ENCODE measurements around the gene USP22.
"Not testable (repeated sequence)": the region's sequence is repeated elsewhere in the genome, so short reads cannot be mapped to it uniquely, and the experiment has no call there.

USP22 gene

DNA sequence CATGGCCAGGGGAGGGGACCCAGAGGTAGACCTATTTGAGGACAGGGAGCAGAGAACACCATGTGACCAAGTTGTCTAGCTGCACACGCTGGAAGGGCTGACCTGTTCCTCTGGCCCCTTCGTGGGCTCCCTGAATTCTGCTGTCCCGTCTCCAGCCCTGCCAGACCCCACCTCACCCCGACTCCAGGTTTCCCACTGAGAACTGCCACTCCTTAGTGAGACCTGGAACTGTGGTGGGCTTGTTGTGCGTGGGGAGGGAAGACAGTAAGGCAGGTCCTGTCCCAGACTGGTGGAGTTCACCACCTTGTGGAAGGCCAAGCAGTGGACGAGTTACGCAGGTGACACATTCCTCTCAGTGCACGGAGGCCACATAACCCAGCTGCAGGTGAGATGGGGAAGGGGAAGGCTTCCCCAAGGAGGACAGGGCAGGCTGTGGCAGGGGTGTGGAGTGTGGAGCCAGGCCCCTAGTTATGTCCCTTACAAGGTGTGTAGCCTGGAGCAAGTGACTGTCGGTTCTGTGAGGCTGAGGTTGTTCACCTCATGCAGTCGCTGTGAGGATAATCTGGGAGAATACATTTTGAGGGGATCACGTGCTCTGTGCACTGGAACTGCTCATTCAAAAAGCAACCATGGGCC, 54.7 kb downstream of the USP22 start:
- DNase-seq (ENCODE audit: low read depth in 2 of 2): no peak

DNA sequence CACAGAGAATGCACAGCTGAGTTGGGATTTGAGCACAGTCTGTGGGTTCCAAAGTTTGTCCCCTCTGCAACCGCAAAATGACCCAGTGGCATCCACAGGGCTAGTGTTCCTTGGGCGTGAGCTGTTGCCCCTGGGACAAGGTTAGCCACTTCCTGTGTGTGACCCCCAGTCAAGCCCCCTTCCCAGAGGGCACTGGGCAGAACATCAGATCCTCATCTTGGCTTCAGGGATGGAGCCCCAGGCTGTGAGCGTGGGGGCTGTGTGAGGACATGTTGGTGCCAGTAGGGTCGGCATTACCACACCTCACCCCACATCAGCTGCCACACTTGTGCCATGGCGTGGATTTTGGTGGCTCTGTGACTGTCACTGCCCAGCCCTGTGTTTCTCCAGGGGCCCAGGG, 55.3 kb downstream of the USP22 start:
- DNase-seq (ENCODE audit: low read depth in 2 of 2): no peak

DNA sequence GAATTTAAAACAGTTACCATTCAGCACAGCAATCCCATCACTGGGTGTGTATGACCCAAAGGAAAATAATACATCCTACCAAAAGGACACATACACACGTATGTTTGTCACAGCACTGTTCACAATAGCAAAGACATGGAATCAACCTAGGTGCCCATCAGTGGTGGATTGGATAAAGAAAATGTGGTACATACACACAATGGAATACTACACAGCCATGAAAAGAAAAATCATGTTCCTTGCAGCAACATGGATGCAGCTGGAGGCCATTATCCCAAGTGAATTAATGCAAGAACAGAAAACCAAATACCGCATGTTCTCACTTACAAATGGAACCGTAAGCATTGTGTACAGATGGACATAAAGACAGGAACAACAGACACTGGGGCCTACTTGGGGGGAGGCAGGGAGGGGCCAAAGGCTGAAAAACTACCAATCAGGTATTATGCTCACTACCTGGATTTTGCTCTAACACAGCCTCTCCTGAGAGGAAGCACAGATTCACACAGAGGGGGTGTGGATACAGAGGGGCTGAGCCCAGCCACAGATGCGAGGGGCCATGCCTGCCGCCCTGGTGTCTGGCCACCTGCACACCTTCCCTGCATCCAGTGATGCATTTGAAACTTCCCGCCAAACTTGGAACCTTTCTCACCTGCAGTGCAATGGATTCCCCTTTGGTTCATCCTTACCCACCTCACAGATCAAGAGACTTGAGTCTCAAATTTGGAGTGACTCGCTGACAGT, 55.9 kb downstream of the USP22 start:
- DNase-seq (ENCODE audit: low read depth in 2 of 2): no peak

DNA sequence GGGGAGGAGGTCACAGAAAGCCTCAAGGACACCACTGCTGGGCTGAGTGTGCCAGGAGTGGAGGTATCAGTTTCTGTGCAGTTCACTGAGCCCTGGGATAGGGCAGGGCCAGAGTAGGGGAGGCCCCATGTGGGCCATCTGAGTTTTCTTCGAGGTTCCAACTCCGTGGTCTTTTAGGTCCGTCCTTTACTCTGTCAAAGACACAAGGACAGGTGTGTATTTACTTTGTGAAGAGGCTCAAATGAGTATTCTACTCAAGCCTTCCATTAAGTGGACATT, 59.5 kb downstream of the USP22 start:
- no peak for DNase-seq (ENCODE audit: low read depth in 2 of 2)

DNA sequence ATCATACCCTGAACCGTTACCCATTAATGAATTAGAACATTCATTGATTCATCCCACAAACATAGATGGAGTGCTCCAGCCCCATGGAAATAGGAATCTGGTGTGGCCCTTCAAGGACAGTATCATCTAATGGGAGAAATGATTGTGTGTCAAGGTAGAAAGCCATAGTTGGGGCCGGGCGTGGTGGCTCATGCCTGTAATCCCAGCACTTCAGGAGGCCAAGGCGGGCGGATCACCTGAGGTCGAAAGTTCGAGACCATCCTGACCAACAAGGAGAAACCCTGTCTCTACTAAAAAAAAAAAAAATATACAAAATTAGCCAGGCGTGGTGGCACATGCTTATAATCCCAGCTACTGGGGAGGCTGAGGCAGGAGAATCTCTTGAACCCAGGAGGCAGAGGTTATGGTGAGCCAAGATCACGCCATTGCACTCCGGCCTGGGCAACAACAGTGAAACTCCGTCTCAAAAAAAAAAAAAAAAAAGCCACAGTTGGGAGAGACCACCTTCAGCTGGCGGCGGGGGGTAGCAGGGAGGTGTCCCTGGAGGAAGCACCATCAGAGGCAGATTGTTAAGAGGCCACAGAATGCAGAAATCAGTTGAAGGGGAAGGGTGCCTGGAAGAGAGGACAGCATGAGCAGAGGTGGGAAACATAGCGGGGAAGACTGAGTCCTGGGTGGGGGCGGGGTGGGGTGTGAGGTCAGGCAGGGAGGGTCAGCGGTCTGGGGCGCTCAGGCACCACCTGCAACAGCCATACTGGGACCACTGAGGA, 60.0 kb downstream of the USP22 start:
- no peak for DNase-seq (ENCODE audit: low read depth in 2 of 2)

DNA sequence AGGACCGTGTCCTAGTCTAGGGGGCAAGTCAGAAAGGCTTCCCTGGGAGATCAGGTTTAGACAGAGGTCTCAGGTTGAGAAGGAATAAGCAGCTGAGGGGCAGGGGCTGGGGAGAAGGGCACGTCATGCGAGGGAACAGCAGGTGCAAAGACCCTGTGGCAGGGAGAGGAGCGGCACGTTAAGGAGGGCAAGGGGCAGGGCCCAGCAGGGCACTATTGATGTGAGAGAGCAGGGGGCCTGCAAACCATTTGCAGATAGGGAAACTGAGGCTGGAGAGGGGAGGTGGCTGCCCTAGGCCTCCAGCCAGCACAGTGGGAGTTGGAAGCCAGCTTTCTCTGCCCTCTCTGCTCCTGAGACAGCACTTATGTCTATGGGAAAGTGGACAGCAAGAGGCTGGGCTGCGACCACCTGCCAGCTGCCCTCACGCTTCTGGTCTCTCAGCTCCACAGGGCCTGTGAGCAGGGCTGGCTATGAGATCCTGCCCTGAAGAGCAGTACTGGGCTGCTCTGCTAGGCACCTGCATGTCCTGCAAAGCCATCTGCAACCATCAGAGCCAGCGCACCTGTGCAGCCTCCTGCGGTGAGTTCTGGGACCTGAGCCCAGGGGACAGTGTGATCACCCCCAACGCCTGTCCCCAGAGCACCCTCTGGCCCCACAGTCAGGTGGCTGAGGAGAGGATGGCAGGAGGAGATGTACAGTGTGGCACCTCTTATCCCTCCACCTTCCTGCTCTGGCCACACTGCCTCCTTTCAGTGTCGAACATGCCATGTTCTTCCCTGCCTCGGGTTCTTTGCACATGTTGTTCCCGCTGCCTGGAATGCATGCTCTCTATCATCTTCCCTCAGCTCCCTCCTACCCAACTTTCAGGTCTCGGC, 61.5 kb downstream of the USP22 start:
- DNase-seq (ENCODE audit: low read depth in 2 of 2): no peak

DNA sequence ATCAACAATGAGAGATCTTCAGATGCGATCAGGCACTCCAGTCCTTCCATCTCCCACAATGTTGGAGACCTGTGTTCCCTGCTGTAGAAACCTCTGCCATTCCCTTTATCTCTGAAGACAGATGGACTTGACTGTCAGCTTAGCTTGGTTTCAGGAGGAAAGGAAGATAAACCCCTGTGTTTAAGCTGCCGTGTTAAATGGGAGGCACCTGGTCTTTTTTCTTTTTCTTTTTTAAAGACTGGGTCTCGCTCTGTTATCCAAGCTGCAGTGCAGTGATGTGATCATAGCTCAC, 63.1 kb downstream of the USP22 start:
- DNase-seq (ENCODE audit: low read depth in 2 of 2): no peak

DNA sequence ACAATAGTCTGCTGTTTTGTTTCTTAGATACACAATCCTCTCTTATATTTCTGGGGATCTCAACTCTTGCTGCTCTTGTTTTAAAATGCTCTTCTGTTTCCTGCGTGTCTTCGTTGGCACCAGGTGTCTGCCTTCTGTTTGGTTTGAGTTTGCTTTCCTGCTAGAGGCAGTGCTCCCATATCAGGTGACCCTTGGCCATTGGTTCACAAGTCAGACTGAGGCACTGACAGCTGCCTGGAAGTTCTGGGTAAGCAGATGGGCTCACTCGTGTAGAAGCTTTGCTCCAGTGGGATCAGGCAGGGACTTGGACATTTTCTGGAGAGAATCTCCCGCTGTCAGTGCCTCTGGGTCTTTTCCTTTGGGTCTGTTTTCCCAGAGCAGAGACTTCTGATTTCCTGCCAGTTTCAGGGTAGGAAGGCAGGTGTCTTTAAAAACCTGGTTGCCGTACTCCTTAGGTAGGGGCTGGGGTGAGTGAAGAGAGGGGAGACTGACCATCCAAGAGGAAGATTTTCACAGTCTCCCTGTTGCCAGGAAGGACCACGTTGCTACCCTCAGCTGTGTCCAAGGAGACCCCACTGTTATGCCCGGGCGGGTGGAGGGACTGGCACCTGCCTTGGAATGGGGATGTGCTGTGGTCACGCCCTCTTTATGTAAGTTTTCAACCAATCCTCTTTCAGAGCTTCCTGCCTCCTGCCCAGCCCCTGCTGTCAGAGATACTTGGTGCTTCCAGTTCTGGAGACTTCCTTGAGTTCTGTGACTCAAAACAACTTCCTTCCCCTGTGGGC, 63.6 kb downstream of the USP22 start:
- not testable (repeated sequence) for DNase-seq (ENCODE audit: low read depth in 2 of 2)

DNA sequence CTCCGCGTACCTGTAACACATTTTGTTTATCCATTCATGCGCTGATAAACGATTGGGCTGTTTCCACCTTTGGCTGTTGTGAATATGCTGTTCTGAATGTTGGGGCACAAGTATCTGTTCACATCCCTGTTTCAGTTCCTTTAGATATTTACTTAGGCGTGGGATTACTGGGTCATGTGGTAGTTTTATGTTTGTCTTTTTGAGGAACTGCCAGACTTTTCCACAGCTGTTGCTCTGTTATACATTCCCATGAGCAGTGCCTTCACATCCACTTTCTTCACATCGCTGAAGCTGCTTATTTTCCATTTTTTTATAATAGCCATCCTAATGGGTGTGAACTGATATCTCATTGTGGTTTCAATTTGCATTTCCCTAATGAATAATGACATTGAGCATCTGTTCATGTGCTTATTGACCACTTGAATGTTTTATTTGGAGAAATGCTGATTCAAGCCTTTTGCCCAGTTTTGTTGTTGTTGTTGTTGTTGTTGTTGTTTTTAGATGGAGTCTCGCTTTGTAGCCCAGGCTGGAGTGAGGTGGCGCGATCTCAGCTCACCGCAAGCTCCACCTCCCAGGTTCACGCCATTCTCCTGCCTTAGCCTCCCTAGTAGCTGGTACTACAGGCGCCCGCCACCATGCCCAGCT, 65.1 kb downstream of the USP22 start:
- DNase-seq (ENCODE audit: low read depth in 2 of 2): not testable (repeated sequence)

DNA sequence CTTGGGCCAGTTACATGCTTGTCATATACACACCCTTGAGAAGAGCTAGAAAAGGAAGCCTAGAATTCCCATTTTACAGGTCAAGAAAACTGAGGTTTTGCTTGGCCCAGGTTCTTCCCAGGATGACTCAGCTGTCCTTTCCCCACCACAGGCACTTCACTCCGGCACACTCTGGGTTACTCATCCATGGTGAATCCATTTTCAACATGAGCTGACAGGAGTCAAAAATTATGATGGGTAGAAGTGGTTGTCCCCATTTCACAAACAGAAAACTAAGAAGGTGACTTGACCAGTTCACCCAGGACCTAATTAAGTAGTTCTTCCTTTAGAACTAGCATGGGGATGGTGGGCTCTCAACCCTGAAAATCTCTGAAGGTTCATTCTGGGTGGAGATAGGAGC, 67.2 kb downstream of the USP22 start:
- DNase-seq (ENCODE audit: low read depth in 2 of 2): no peak

DNA sequence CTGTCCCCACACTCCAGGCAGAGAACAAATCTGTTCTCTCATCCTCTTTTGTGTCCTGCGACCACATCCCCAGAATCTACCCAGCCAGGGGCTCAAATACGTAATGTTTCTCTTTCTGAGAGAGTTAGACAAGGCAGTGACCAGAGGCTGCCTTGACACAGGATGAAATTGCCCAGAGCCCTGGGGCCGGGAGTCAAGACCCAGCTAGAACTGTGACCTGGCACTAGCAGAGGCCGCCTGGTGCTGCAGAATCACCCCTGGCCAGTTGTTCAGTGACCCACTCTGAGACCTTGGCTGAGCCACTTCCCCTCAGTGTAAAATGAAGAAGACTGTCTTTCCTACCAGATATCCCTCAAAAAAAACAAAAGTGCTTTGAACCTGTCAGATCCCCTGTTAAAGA, 72.5 kb downstream of the USP22 start:
- DNase-seq (ENCODE audit: low read depth in 2 of 2): no peak

DNA sequence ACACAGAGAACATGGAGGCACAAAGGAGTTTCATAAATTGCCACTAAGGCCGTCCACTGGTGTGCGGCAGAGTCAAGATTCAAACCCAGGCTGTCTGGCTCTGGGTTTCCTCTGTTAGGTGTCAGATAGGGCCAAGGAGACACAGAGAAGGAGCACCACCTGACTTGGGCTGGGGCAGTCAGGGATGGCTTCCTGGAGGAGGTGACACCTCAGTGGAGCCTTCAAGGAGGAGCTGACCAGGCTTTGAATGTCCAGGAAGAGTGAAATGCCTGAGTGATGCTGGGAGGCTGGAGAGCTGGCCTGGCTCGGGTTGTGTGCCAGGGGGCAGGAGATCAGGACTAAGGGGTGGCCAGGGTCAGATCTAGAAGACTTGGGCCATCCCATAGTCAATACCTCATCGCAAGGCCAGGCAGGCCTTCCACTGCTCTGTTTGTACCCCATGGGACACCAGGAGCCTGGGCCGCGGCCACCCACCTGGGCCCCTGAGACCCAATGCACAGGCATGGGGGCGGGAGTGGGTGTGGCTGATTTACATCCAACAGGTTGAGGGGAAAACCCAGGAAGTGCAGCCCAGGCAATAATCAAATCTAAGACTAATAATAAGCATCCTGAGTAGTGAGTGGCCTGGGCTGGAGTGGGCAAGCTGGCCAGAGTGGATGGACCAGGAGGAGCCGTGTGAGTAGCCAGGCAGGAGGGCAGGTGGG, 73.7 kb downstream of the USP22 start:
- DNase-seq (ENCODE audit: low read depth in 2 of 2): no peak

DNA sequence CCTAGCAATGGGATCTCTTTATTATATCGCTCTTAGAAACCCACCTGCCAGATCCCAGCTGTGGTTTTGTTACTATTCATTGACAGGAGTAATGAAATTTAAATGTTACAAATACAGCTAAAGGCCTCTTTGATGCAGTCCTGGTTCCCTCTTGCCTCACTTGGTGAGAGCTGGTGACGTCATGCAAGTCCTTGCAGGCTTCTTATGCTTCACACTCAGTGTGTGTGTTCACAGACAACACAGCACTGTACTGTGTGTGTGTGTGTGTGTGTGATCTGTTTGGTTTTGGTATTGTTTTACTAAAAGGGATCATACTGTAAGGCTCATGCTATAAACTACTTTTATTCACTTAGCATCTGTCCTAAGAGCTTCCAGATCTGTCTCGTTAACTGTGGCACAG, 75.0 kb downstream of the USP22 start:
- DNase-seq (ENCODE audit: low read depth in 2 of 2): no peak

DNA sequence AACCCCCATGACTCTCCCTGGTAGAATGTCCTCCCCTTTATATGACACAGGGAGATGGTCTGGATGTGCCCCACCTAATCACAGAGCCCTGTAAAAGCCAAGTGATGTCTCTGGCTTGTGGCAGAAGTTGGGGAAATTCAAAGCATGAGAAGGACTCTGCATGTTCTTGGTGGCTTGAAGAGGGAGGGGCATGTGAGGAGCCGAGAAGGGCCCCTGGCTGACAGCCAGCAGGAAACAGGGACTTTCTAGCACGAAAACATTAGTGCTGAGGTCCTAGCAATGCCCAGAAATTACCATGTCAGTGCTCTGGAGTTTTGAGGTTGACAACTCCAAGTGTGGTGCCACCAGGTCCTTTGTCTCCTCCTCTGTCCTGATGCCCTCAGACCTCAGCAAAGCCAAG, 75.9 kb downstream of the USP22 start:
- DNase-seq (ENCODE audit: low read depth in 2 of 2): no peak

DNA sequence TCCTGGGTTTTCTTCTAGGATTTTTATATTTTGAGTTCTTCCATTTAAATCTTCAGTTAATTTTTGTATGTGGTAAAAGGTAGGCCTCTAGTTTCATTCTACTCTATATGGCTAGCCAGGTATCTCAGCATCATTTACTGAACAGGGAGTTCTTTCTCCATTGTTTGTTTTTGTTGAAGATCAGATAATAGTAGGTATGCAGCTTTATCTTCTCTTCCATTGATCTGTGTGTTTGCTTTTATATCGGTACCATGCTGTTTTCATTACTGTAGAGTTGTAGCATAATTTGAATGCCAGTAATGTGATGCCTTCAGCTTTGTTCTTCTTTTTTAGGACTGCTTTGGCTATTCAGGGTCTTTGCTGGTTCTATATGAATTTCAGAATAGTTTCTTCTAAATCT, 77.3 kb downstream of the USP22 start:
- DNase-seq (ENCODE audit: low read depth in 2 of 2): no peak

DNA sequence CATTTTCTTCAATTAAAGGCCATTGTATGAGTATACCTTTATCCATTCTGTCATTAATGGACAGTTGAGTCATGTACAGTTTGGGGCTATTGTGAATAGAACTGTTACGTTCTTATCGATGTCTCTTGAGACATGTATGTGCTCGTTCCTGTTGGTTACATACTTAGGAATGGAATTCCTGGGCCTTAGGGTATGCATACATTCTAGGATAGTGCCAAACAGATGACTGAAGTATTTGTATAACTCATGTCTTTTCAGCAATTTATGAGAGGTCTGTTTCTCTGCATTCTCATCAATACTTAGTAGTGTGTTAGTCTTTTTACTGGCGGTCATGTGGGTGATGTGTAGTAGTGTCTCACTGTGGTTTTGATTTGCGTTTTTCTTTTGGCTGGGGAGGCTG, 81.2 kb downstream of the USP22 start:
- DNase-seq (ENCODE audit: low read depth in 2 of 2): no peak

DNA sequence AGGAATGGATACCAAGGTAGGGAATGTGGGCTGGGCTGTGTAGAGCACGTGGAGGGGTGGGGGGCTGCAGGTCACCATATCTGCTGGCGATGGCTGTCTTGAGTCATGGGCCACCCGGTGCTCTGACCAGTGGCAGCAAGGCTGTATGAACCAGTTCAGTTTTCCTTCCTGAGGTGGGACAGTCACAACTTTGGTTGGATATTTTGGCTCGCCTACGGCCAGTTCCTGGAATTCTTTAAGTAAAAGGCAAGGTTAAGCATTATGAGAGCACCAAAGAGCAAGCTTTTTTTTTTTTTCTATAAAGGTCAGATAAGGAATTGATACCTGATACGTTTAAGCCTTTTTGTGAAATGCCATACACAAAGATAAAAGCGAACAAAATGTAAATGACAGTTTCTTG, 81.9 kb downstream of the USP22 start:
- DNase-seq (ENCODE audit: low read depth in 2 of 2): no peak

DNA sequence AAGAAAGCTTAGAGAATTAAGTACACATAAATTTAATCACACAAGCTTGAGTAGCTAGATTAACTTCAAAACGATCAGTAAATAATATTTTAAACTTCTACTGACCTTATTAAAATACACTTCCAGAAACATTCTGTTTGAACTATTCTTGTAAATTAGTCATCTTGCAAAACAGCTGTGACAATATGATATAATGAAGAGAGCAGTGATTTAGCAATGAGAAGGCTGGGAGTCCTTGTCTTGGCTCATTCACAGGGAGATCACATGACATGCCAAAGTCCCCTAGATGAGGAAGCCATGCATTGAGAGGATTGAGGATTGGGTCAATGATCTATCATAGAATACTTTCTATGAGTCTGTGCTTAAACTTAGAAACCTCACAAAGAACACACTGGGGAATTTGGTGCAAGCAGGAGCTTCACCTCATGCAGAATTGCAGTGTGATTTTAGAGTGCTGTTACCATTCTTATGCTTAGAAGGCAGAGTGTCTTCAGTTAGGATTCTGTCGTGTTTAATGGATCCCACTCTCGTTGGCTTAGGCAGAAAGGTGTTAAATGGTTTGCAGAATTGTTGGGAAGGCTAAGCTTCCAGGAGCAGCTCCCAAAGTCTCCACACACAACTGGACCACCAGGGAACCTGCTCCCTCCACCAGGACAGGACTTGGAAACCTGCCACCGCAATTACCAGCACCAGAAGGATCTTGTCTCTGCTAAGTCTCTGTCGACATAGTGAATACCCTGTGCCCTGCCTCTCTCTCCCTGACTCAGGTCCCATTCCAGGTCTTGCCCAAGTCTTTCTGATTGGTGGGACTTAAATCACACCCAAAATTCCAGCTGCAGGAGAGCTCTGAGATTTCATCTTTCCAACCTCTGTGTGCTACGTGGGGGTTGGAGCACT, 87.1 kb downstream of the USP22 start:
- no peak for DNase-seq (ENCODE audit: low read depth in 2 of 2)

DNA sequence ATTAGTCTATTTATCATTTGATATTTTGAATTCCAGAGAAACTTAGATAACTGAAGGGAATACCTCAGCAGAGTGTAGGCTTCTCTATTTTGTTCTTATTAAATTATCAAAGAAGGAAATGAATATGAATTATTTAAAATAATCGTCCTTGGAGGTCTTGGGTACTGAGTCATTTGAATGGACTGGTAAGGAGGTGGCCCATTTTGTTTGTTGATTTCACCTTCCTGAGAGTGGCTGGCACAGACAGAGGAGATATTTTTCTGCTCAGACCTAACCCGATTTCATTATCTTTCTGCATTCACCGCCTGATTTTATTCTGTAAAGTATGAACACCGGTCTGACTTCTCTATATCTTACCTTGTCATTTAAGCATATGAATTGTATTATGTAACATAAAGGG, 88.0 kb downstream of the USP22 start:
- DNase-seq (ENCODE audit: low read depth in 2 of 2): no peak

DNA sequence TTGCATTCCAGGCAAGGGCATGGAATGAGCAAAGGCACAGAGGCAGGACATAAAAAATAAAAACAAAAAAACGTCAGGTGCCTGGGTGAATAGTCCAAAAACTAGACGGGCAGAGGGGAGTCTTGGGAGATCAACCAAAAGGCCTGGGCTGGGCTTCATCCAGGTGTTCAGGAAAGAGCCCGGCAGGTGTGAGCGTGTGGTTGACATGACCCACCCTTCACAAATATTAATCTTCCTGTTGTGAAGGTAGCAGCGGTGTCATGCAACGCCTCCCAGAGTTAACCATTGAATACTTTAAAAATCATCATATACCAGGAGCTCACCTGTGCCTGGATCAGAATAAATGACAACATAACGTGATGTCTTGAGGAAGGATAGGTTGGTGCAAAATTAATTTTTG, 90.6 kb downstream of the USP22 start:
- no peak for DNase-seq (ENCODE audit: low read depth in 2 of 2)

Data from stimulated activated CD8-positive, alpha-beta memory T cell treated with anti-CD3 and anti-CD28 coated beads, Interleukin-7, amount 100 ng/mL, for 4 hours (primary cell).